ENCODE results near the gene CHCHD6.

GRCh38 chr3:126939733-126940132 is 235.7 kb downstream of the CHCHD6 start:
- no peak for TF ChIP-seq TAF1 (IDR thresholded peaks at IDR 0.05; ENCODE audit: borderline replicate concordance, insufficient read depth, low read length)
- no peak for TF ChIP-seq FOXP2 (optimal IDR thresholded peaks at IDR 0.05; ENCODE audit: borderline replicate concordance, extremely low read depth, extremely low read length, insufficient read depth)
- no peak for TF ChIP-seq POLR2AphosphoS5 (IDR thresholded peaks at IDR 0.05; ENCODE audit: low read depth, low read length)
